ENCODE results near the gene ALDH3B1.

Gene ALDH3B1

GRCh38 chr11:68014947-68015447 is 4.9 kb downstream of the ALDH3B1 start:
- in situ Hi-C loops (cut with HindIII; ENCODE audit: low sequenced_read_pairs): no loop called here
- no peak for TF ChIP-seq CTCF (IDR thresholded peaks at IDR 0.05; ENCODE audit: low read depth, low read length)
- DNase-seq (ENCODE audit: low read depth, low spot score): no peak
- no peak overlapping the region for H3K4me3 ChIP-seq (ENCODE audit: low read depth, low read length)

- in situ Hi-C loops (cut with HindIII; ENCODE audit: low sequenced_read_pairs): no loop called here
- no peak for TF ChIP-seq CTCF (IDR thresholded peaks at IDR 0.05; ENCODE audit: low read depth, low read length)
- DNase-seq (ENCODE audit: low read depth, low spot score): no peak
- H3K4me3 ChIP-seq (ENCODE audit: low read depth, low read length): no peak overlapping the region
These were observed 5.3 kb downstream of the ALDH3B1 start for GRCh38 chr11:68015467-68015866.

GRCh38 chr11:68016161-68016903 is 6.2 kb downstream of the ALDH3B1 start:
- no peak for DNase-seq (ENCODE audit: low read depth, low spot score)
- TF ChIP-seq CTCF (IDR thresholded peaks at IDR 0.05; ENCODE audit: low read depth, low read length): no peak
- in situ Hi-C loops (cut with HindIII; ENCODE audit: low sequenced_read_pairs): no loop called here
- no peak overlapping the region for H3K4me3 ChIP-seq (ENCODE audit: low read depth, low read length)

- in situ Hi-C loops (cut with HindIII; ENCODE audit: low sequenced_read_pairs): no loop called here
- no peak overlapping the region for H3K4me3 ChIP-seq (ENCODE audit: low read depth, low read length)
- TF ChIP-seq CTCF (IDR thresholded peaks at IDR 0.05; ENCODE audit: low read depth, low read length): no peak
- no peak for DNase-seq (ENCODE audit: low read depth, low spot score)
These were observed 7.0 kb downstream of the ALDH3B1 start for GRCh38 chr11:68016904-68017817.

- no peak for TF ChIP-seq CTCF (IDR thresholded peaks at IDR 0.05; ENCODE audit: low read depth, low read length)
- in situ Hi-C loops (cut with HindIII; ENCODE audit: low sequenced_read_pairs): no loop called here
These were observed 8.0 kb downstream of the ALDH3B1 start for GRCh38 chr11:68017980-68018729.

GRCh38 chr11:68018730-68019190 is 8.6 kb downstream of the ALDH3B1 start:
- in situ Hi-C loops (cut with HindIII; ENCODE audit: low sequenced_read_pairs): no loop called here
- H3K4me3 ChIP-seq (ENCODE audit: low read depth, low read length): no peak overlapping the region
- no peak for DNase-seq (ENCODE audit: low read depth, low spot score)
- TF ChIP-seq CTCF (IDR thresholded peaks at IDR 0.05; ENCODE audit: low read depth, low read length): no peak

More at GRCh38 chr11:68017980-68018729, 8.0 kb downstream of the ALDH3B1 start:
- no peak for DNase-seq (ENCODE audit: low read depth, low spot score)
- H3K4me3 ChIP-seq (ENCODE audit: low read depth, low read length): no peak overlapping the region
